Fibroblast of the conjunctiva (primary cell): ENCODE results near the gene ELFN1.

Source experiments
- DNase-seq: peaks from one replicate; pipeline ENCODE4 v3.0.0-alpha.2; 2010; ENCODE audit warnings: low read depth

ELFN1 gene

GRCh38 chr7:1643270-1644092, 26.6 kb upstream of the ELFN1 start:
- DNase-seq = no peak

- no peak for DNase-seq
Measured at GRCh38 chr7:1644341-1645070, 25.6 kb upstream of the ELFN1 start.

- no peak for DNase-seq
Measured at GRCh38 chr7:1645071-1645409, 25.0 kb upstream of the ELFN1 start.

GRCh38 chr7:1645476-1645875, 24.6 kb upstream of the ELFN1 start:
- no peak for DNase-seq

- DNase-seq = no peak
Measured at GRCh38 chr7:1646391-1646790, 23.7 kb upstream of the ELFN1 start.

- no peak for DNase-seq
Measured at GRCh38 chr7:1646957-1647891, 22.9 kb upstream of the ELFN1 start.

GRCh38 chr7:1647961-1648672, 22.0 kb upstream of the ELFN1 start:
- no peak for DNase-seq

- DNase-seq = no peak
Measured at GRCh38 chr7:1649751-1650326, 20.2 kb upstream of the ELFN1 start.

- no peak for DNase-seq
Measured at GRCh38 chr7:1650363-1651030, 19.6 kb upstream of the ELFN1 start.

GRCh38 chr7:1651031-1651446, 19.0 kb upstream of the ELFN1 start:
- DNase-seq = no peak

GRCh38 chr7:1651891-1652290, 18.2 kb upstream of the ELFN1 start:
- DNase-seq = no peak

- no peak for DNase-seq
Measured at GRCh38 chr7:1653500-1653899, 16.6 kb upstream of the ELFN1 start.

- DNase-seq = no peak
Measured at GRCh38 chr7:1654111-1654510, 16.0 kb upstream of the ELFN1 start.

GRCh38 chr7:1654738-1655475, 15.2 kb upstream of the ELFN1 start:
- no peak for DNase-seq

GRCh38 chr7:1659696-1660095, 10.4 kb upstream of the ELFN1 start:
- peak; percentile 22 for DNase-seq

GRCh38 chr7:1661461-1661860, 8.6 kb upstream of the ELFN1 start:
- DNase-seq = no peak

- DNase-seq = no peak
Measured at GRCh38 chr7:1662101-1662500, 8.0 kb upstream of the ELFN1 start.

- no peak for DNase-seq
Measured at GRCh38 chr7:1662767-1663166, 7.3 kb upstream of the ELFN1 start.

- no peak for DNase-seq
Measured at GRCh38 chr7:1663223-1663622, 6.9 kb upstream of the ELFN1 start.
